Prostate gland (tissue), 2 donors: ENCODE data around the gene PCDHA3.
"Not testable (repeated sequence)": the region's sequence is repeated elsewhere in the genome, so short reads cannot be mapped to it uniquely, and the experiment has no call there.

Experiments
- POLR2AphosphoS5 ChIP-seq: sonication (generic); formaldehyde crosslinking; IDR thresholded peaks from one replicate; pipeline ENCODE4 v1.6.1; 2017; ENCODE audit warnings: antibody characterized with exemption
- TF ChIP-seq, protein P1 (sequence below), 4 experiments: fragments of 200-600 bp in 2 of 4; fragments of 450-650 bp in 2 of 4; sonication (generic) in 2 of 4; IDR thresholded peaks; 1 replicate in 3 of 4; 2 replicates in 1 of 4; pipeline ENCODE4 v1.5.1; 2016 to 2019; ENCODE audit warnings: antibody characterized with exemption in 4 of 4, mild to moderate bottlenecking in 2 of 4, moderate library complexity in 2 of 4

DNA sequence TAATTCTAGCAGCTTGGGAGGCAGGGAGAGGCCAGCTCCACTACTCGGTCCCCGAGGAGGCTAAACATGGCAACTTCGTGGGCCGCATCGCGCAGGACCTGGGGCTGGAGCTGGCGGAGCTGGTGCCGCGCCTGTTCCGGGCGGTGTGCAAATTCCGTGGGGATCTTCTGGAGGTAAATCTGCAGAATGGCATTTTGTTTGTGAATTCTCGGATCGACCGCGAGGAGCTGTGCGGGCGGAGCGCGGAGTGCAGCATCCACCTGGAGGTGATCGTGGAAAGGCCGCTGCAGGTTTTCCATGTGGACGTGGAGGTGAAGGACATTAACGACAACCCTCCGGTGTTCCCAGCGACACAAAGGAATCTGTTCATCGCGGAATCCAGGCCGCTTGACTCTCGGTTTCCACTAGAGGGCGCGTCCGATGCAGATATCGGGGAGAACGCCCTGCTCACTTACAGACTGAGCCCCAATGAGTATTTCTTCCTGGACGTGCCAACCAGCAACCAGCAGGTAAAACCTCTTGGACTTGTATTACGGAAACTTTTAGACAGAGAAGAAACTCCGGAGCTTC, 33.7 kb downstream of the PCDHA3 start:
- TF ChIP-seq, protein P1, sequence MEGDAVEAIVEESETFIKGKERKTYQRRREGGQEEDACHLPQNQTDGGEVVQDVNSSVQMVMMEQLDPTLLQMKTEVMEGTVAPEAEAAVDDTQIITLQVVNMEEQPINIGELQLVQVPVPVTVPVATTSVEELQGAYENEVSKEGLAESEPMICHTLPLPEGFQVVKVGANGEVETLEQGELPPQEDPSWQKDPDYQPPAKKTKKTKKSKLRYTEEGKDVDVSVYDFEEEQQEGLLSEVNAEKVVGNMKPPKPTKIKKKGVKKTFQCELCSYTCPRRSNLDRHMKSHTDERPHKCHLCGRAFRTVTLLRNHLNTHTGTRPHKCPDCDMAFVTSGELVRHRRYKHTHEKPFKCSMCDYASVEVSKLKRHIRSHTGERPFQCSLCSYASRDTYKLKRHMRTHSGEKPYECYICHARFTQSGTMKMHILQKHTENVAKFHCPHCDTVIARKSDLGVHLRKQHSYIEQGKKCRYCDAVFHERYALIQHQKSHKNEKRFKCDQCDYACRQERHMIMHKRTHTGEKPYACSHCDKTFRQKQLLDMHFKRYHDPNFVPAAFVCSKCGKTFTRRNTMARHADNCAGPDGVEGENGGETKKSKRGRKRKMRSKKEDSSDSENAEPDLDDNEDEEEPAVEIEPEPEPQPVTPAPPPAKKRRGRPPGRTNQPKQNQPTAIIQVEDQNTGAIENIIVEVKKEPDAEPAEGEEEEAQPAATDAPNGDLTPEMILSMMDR (IDR thresholded peaks at IDR 0.05), result not testable (repeated sequence)
- TF ChIP-seq POLR2AphosphoS5, result not testable (repeated sequence)
